Measurements from ENCODE around the gene CCAR1.
"Not testable (repeated sequence)": the region's sequence is repeated elsewhere in the genome, so short reads cannot be mapped to it uniquely, and the experiment has no call there.

CCAR1 gene

DNA sequence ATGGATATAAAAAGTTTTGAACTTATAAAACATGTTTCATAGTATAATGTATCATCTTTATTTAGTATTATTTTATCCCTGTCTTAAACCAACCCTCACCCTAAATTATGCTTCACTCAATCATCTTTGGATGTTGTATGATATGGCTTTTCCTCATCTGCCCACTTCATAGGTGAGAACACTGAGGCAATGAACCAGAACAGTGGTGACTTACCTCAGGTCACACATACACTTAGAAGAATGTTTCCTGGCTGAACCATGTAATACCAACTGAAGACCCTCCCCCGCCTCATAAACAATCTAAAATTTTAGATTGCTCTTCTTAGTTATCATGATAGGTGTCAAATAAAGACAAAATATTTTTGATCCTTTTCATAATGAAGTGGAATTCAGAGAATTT lies 83.7 kb downstream of the CCAR1 start:
- Histone ChIP-seq H3K27ac (ENCODE audit: low read depth, low read length) (no peak overlapping the region), H3K36me3 (ENCODE audit: insufficient read depth, low read length) (no peaks in the 10 kb centered on the region), H3K4me3 (ENCODE audit: low read length) (no peak overlapping the region), H3K4me1 (ENCODE audit: insufficient read depth, low read length) (no peaks in the 10 kb centered on the region), H3K9ac (ENCODE audit: low read depth, low read length) (no peak overlapping the region), H3K27me3 (ENCODE audit: insufficient read depth, low read length) (no peaks in the 10 kb centered on the region), H3K9me3 (ENCODE audit: insufficient read depth, low read depth, low read length) (no peaks in the 10 kb centered on the region)
- 100% methylated on average over 1 of the region's 1 CpG for WGBS

DNA sequence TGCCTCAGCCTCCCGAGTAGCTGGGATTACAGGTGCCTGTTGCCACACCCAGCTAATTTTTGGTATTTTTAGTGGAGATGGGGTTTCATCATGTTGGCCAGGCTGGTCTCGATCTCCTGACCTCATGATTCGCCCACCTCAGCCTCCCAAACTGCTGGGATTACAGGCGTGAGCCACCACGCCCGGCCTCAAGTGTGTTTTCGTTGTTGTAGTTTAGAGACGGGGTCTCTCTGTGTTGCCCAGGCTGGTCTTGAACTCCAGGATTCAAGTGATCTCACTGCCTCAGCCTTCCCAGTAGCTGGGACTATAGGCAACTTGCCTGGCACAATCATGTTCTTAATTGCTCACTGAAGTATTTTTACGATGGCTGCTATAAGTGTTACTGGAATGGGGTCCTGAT lies 89.8 kb downstream of the CCAR1 start:
- H3K27me3 ChIP-seq (ENCODE audit: insufficient read depth, low read length); H3K36me3 ChIP-seq (ENCODE audit: insufficient read depth, low read length); H3K9ac ChIP-seq (ENCODE audit: low read depth, low read length); H3K4me3 ChIP-seq (ENCODE audit: low read length); H3K9me3 ChIP-seq (ENCODE audit: insufficient read depth, low read depth, low read length); H3K27ac ChIP-seq (ENCODE audit: low read depth, low read length); H3K4me1 ChIP-seq (ENCODE audit: insufficient read depth, low read length): not testable (repeated sequence)
- 97% methylated on average over 9 of the region's 9 CpGs for WGBS

DNA sequence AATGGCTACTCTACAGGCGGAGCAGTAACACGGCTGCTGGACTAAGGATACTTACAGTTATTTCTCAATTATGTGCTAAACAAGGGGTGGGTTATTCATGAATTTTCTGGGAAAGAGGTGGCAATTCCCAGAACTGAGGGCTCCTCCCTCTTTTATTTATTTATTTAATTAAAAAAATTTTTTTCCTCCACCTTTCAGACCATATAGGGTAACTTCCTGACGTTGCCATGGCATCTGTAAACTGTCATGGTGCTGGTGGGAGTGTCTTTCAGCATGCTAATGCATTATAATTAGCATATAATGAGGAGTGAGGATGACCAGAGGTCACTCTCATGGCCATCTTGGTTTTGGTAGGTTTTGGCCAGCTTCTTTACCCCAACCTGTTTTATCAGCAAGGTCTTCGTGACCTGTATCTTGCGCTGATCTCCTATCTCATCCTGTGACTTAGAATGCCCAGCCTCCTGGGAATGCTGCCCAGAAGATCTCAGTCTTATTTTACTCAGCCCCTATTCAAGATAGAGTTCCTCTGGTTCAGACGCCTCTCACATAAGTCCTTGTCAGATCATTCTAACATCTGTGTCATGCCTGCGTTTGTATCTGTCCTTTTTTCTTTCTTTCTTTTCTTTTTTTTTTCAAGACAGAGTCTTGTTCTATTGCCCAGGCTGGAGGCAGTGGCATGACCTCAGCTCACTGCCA lies 90.4 kb downstream of the CCAR1 start:
- no peaks in the 10 kb centered on the region for H3K9me3 ChIP-seq (ENCODE audit: insufficient read depth, low read depth, low read length)
- no peak overlapping the region for H3K27ac ChIP-seq (ENCODE audit: low read depth, low read length)
- no peak overlapping the region for H3K4me3 ChIP-seq (ENCODE audit: low read length)
- 89% methylated on average over 7 of the region's 7 CpGs for WGBS
- H3K27me3 ChIP-seq (ENCODE audit: insufficient read depth, low read length): no peaks in the 10 kb centered on the region
- peaks cover 3% of the 10 kb centered on the region; the same call in 1 of the 2 replicates for H3K4me1 ChIP-seq (ENCODE audit: insufficient read depth, low read length)
- no peaks in the 10 kb centered on the region for H3K36me3 ChIP-seq (ENCODE audit: insufficient read depth, low read length)
- H3K9ac ChIP-seq (ENCODE audit: low read depth, low read length): no peak overlapping the region

DNA sequence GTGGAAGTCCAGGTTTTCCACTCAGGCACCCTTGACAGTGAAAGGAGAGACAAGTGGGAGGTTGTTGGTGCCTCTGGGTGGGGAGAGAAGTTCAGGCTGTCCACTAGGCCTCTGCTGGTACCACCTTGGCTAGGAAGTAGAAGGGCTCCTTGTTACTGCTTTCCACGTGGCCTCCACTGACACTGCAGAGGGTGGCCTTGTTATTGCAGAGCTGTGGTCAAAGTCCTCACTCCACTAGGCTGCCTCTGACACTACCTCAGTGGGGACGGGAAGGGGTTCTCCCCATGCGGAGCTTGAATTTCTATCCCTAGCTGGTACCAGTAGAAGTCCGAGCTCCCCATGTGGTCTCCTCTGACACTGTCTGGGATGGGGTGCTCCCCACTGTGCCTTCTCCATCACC lies 91.4 kb downstream of the CCAR1 start:
- WGBS: 94% methylated on average over 4 of the region's 4 CpGs
- no peaks in the 10 kb centered on the region for H3K27me3 ChIP-seq (ENCODE audit: insufficient read depth, low read length)
- no peaks in the 10 kb centered on the region for H3K9me3 ChIP-seq (ENCODE audit: insufficient read depth, low read depth, low read length)
- no peak overlapping the region for H3K4me3 ChIP-seq (ENCODE audit: low read length)
- H3K27ac ChIP-seq (ENCODE audit: low read depth, low read length): no peak overlapping the region
- H3K36me3 ChIP-seq (ENCODE audit: insufficient read depth, low read length): no peaks in the 10 kb centered on the region
- H3K9ac ChIP-seq (ENCODE audit: low read depth, low read length): no peak overlapping the region
- peaks cover 3% of the 10 kb centered on the region; the same call in 1 of the 2 replicates for H3K4me1 ChIP-seq (ENCODE audit: insufficient read depth, low read length)

DNA sequence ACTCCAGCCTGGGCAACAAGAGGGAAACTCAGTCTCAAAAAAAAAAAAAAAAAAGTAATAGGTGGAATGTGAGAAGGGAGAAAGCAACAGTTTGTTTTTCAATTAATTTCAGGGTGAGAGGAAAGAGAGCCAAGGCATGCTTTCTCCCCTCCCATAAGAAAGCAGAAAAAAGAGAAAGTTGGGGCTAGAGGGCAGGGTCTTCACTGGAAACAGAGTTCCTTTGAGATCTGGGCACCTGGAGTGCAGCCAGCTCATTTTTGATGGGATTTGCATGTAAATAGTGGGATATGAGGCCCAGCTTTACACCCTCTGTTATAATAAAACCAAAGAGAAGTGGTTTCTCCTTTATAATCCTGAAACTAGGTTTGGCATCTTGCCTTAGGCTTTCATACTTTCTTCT lies 92.5 kb downstream of the CCAR1 start:
- no peaks in the 10 kb centered on the region for H3K9me3 ChIP-seq (ENCODE audit: insufficient read depth, low read depth, low read length)
- H3K36me3 ChIP-seq (ENCODE audit: insufficient read depth, low read length): no peaks in the 10 kb centered on the region
- H3K4me1 ChIP-seq (ENCODE audit: insufficient read depth, low read length): peaks cover 3% of the 10 kb centered on the region; the same call in 1 of the 2 replicates
- H3K27me3 ChIP-seq (ENCODE audit: insufficient read depth, low read length): no peaks in the 10 kb centered on the region
- H3K9ac ChIP-seq (ENCODE audit: low read depth, low read length): no peak overlapping the region
- no peak overlapping the region for H3K4me3 ChIP-seq (ENCODE audit: low read length)
- H3K27ac ChIP-seq (ENCODE audit: low read depth, low read length): no peak overlapping the region

DNA sequence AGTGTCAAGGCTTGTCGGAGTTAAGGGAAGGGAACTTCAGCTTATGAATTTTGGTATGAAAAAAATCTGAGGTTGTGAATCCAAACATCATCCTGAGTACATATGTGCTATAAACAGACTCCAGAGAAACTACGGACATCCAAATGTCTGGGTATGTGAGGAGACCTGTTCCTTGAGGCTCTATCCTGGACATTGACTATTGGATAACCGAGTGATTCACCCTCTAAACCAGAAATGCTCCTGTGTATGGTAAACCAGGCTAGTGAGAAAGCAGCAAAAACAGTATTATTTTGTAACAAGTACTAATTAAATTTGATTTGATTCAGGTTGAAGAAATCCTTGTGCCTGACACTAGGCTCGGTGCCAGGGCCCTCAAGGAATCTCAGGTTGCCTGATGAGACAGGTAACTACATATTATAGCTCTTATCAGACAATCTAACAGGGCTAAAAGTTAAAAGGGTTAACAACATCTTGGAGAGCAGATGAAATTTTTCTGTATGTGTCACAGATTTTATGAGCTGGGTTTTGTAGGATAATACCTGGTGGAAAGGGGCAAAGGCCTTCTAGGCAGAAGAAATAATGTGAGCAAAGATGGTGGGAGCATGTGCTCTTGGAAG lies 95.9 kb downstream of the CCAR1 start:
- H3K4me3 ChIP-seq (ENCODE audit: low read length): no peak overlapping the region
- WGBS: 94% methylated on average over 4 of the region's 4 CpGs
- H3K27ac ChIP-seq (ENCODE audit: low read depth, low read length): no peak overlapping the region
- H3K9ac ChIP-seq (ENCODE audit: low read depth, low read length): no peak overlapping the region
- H3K4me1 ChIP-seq (ENCODE audit: insufficient read depth, low read length): peaks cover 3% of the 10 kb centered on the region; the same call in 1 of the 2 replicates
- no peaks in the 10 kb centered on the region for H3K27me3 ChIP-seq (ENCODE audit: insufficient read depth, low read length)
- H3K36me3 ChIP-seq (ENCODE audit: insufficient read depth, low read length): no peaks in the 10 kb centered on the region
- no peaks in the 10 kb centered on the region for H3K9me3 ChIP-seq (ENCODE audit: insufficient read depth, low read depth, low read length)

DNA sequence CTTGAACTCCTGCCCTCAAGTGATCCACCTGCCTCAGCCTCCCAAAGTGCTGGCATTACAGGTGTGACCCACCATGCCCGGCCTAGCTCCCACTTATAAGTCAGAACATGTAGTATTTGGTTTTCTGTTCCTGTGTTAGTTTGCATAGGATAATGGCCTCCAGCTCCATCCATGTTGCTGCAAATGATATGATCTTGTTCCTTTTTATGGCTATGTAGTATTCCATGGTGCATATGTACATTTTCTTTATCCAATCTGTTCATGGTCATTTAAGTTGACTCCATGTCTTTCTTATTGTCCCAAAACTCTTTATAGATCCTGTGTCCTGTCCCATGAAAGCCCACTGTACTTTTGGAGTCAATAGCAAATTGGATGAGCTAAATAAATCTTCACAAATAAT lies 99.3 kb downstream of the CCAR1 start:
- not testable (repeated sequence) for H3K27ac ChIP-seq (ENCODE audit: low read depth, low read length); H3K9me3 ChIP-seq (ENCODE audit: insufficient read depth, low read depth, low read length); H3K27me3 ChIP-seq (ENCODE audit: insufficient read depth, low read length); H3K9ac ChIP-seq (ENCODE audit: low read depth, low read length); H3K4me1 ChIP-seq (ENCODE audit: insufficient read depth, low read length); H3K36me3 ChIP-seq (ENCODE audit: insufficient read depth, low read length); H3K4me3 ChIP-seq (ENCODE audit: low read length)
- 92% methylated on average over 1 of the region's 1 CpG for WGBS

DNA sequence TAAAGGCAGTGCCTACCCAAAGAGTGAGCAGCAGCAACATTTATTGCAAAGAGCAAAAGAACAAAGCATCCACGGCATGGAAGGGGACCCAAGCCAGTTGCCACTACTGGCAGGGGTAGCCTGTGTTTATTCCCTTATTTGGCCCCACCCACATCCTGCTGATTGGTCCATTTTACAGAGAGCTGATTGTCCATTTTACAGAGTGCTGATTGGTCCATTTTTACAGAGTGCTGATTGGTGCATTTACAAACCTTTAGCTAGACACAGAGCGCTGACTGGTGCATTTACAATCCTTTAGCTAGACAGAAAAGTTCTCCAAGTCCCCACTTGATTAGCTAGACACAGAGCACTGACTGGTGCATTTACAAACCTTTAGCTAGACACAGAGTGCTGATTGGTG lies 101.6 kb downstream of the CCAR1 start:
- WGBS: 96% methylated on average over 2 of the region's 2 CpGs
- not testable (repeated sequence) for H3K27ac ChIP-seq (ENCODE audit: low read depth, low read length); H3K9ac ChIP-seq (ENCODE audit: low read depth, low read length)

DNA sequence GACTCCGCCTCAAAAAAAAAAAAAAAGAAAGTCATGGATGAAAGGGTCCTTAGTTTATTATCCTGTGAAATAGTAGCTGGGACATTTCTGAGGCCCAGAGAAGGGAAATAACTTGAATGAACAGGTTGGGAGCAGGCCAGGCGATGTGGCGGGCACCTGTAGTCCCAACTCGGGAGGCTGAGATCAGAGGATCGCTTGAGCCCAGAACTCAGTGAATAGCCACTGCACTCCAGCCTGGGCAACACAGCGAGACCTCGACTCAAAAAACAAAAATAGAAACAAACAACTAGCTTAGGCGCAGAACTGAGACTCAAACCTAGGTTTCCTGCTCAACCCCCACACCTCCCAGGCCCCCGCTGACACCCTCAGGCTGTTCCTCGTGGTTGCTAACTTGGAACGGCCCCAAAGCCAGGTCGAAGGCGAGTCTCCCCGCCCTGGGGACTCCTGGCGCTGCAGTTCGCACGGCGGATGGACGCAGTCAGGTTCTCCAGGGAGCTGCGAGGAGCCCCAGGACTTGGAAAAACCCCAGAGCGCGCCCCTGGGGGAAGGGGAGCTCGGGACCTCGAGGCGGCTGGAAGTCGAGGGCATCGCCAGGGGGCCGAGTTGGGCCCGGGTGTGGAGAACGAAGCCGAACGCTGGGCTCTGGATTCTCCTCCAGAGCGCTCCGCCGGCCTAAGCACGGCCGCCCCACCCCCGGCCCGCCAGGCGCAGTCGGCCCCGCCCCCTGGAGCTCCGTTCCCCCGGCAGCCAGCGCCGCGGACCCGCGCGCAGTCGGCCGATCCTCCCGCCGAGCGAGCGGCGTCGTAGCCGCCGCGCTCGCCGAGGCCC lies 105.9 kb downstream of the CCAR1 start, which contains the start of gene STOX1:
STOX1 (plus strand) TSS at position 768 of the 828 bp plus-strand sequence. CDS start 93 bp downstream, outside the sequence.
- peak within 1 kb of the TSS; percentile 63 for H3K4me3 ChIP-seq (ENCODE audit: low read length)
- WGBS: 8% methylated on average over 63 of the region's 63 CpGs
- H3K9ac ChIP-seq (ENCODE audit: low read depth, low read length): peak within 1 kb of the TSS; percentile 72
- peaks cover 3% of the 10 kb centered on the region; the same call in 1 of the 2 replicates for H3K4me1 ChIP-seq (ENCODE audit: insufficient read depth, low read length)
- peaks cover 16% of the 10 kb centered on the region for H3K27me3 ChIP-seq (ENCODE audit: insufficient read depth, low read length)
- H3K36me3 ChIP-seq (ENCODE audit: insufficient read depth, low read length): no peaks in the 10 kb centered on the region
- H3K27ac ChIP-seq (ENCODE audit: low read depth, low read length): peak within 1 kb of the TSS; percentile 60
- no peaks in the 10 kb centered on the region for H3K9me3 ChIP-seq (ENCODE audit: insufficient read depth, low read depth, low read length)

More for the DNA sequence above, 101.6 kb downstream of the CCAR1 start:
- not testable (repeated sequence) for H3K36me3 ChIP-seq (ENCODE audit: insufficient read depth, low read length); H3K27me3 ChIP-seq (ENCODE audit: insufficient read depth, low read length); H3K4me1 ChIP-seq (ENCODE audit: insufficient read depth, low read length); H3K9me3 ChIP-seq (ENCODE audit: insufficient read depth, low read depth, low read length); H3K4me3 ChIP-seq (ENCODE audit: low read length)

DNA sequence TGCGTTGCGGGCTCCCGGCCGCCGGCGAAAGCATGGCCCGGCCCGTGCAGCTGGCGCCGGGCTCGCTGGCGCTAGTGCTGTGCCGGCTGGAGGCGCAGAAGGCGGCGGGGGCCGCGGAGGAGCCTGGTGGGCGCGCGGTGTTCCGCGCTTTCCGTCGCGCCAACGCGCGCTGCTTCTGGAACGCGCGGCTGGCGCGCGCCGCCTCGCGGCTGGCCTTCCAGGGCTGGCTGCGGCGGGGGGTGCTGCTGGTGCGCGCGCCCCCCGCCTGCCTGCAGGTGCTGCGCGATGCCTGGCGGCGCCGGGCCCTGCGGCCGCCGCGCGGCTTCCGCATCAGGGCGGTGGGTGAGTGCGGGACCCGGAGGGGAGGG lies 106.5 kb downstream of the CCAR1 start:
- not testable (repeated sequence) for H3K36me3 ChIP-seq (ENCODE audit: insufficient read depth, low read length); H3K27ac ChIP-seq (ENCODE audit: low read depth, low read length); H3K9me3 ChIP-seq (ENCODE audit: insufficient read depth, low read depth, low read length); H3K4me1 ChIP-seq (ENCODE audit: insufficient read depth, low read length); H3K9ac ChIP-seq (ENCODE audit: low read depth, low read length)
- 0% methylated on average over 8 of the region's 58 CpGs for WGBS
- peaks cover 16% of the 10 kb centered on the region for H3K27me3 ChIP-seq (ENCODE audit: insufficient read depth, low read length)
- H3K4me3 ChIP-seq (ENCODE audit: low read length): peak overlapping the region; percentile 63

DNA sequence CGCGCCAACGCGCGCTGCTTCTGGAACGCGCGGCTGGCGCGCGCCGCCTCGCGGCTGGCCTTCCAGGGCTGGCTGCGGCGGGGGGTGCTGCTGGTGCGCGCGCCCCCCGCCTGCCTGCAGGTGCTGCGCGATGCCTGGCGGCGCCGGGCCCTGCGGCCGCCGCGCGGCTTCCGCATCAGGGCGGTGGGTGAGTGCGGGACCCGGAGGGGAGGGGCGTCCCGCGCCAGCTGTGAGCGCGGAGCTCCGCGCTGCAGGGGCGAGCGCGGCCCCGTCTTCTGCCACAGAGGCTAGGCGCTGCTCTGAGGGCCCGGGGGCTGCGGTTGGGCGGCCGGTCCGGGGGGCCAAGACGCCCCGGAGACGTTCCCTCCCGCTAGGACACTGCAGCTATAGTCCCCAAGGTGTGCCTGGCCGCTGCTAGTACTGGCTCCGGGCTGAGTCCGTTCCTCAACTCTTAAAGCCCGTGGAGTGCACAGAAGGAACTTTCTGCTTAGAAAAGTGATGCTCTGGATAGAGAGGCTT lies 107.1 kb downstream of the CCAR1 start:
- not testable (repeated sequence) for H3K27ac ChIP-seq (ENCODE audit: low read depth, low read length); H3K9me3 ChIP-seq (ENCODE audit: insufficient read depth, low read depth, low read length); H3K9ac ChIP-seq (ENCODE audit: low read depth, low read length); H3K4me1 ChIP-seq (ENCODE audit: insufficient read depth, low read length); H3K36me3 ChIP-seq (ENCODE audit: insufficient read depth, low read length)
- WGBS: 2% methylated on average over 33 of the region's 59 CpGs
- H3K4me3 ChIP-seq (ENCODE audit: low read length): peak overlapping the region; percentile 52
- peaks cover 16% of the 10 kb centered on the region for H3K27me3 ChIP-seq (ENCODE audit: insufficient read depth, low read length)

Measured in HUES64 (cell line).